Fibroblast of mammary gland (primary cell): ENCODE measurements around the gene DCAF5.
"Not testable (repeated sequence)": the region's sequence is repeated elsewhere in the genome, so short reads cannot be mapped to it uniquely, and the experiment has no call there.

ENCODE experiments used
- DNase-seq: peaks from one replicate; pipeline ENCODE4 v3.0.0-alpha.2; 2010; ENCODE audit warnings: low read depth
- H3K4me3 ChIP-seq: 2 replicates; pipeline ENCODE4 v1.5.1; 2011; ENCODE audit warnings: low read depth, mild to moderate bottlenecking, low read length, moderate library complexity; ENCODE audit not compliant: control insufficient read depth
- CTCF ChIP-seq: conservative IDR thresholded peaks from 2 replicates; pipeline ENCODE4 v1.5.1; 2011; ENCODE audit warnings: low read depth, low read length, inconsistent platforms; ENCODE audit not compliant: control insufficient read depth, insufficient read depth

DCAF5 gene

GRCh38 chr14:69076341-69076740 is 76.6 kb downstream of the DCAF5 start:
- H3K4me3 ChIP-seq: no peak overlapping the region
- DNase-seq: no peak
- TF ChIP-seq CTCF: no peak

- TF ChIP-seq CTCF: no peak
Observed at GRCh38 chr14:69073915-69074314, 79.0 kb downstream of the DCAF5 start.

GRCh38 chr14:69073429-69073828 is 79.5 kb downstream of the DCAF5 start:
- no peak for DNase-seq
- H3K4me3 ChIP-seq: no peak overlapping the region
- no peak for TF ChIP-seq CTCF

More at GRCh38 chr14:69073915-69074314, 79.0 kb downstream of the DCAF5 start:
- no peak for DNase-seq
- no peak overlapping the region for H3K4me3 ChIP-seq

GRCh38 chr14:69072584-69072983 is 80.3 kb downstream of the DCAF5 start:
- no peak overlapping the region for H3K4me3 ChIP-seq
- no peak for TF ChIP-seq CTCF
- DNase-seq: no peak

- H3K4me3 ChIP-seq: no peak overlapping the region
- DNase-seq: peak; percentile 83
- TF ChIP-seq CTCF: no peak
Observed at GRCh38 chr14:69068744-69069421, 84.0 kb downstream of the DCAF5 start.

GRCh38 chr14:69066396-69067171 is 86.3 kb downstream of the DCAF5 start:
- no peak for TF ChIP-seq CTCF
- no peak overlapping the region for H3K4me3 ChIP-seq
- DNase-seq: no peak

- not testable (repeated sequence) for H3K4me3 ChIP-seq, DNase-seq
Observed at GRCh38 chr14:69065934-69066333, 87.0 kb downstream of the DCAF5 start.
